PC-9 (cell line): ENCODE data around the gene RNASEL. TPM values are rescaled to one million over a fixed set of nuclear protein-coding genes. Genes with fewer than 3 reads are reported as not detected.

Source experiments
- BruUV-seq: library from RNA; stranded (reverse); fragments of 400-500 nt; replicated peaks from 2 replicates; lab custom pipeline; 2021; lab: Mats Ljungman, UMichigan
- CTCF ChIA-PET: fragments of 300-600 bp; sonication (Branson Sonifier 250); formaldehyde crosslinking; loops from one replicate; lab custom pipeline; 2022; ENCODE audit warnings: antibody characterized with exemption; lab: Charles Lee
- POLR2A ChIA-PET: fragments of 300-600 bp; sonication (Branson Sonifier 250); formaldehyde crosslinking; loops from one replicate; lab custom pipeline; 2022; ENCODE audit warnings: antibody characterized with exemption; ENCODE audit not compliant: unreplicated experiment; lab: Charles Lee
- DNase-seq, 2 experiments: peaks; one replicate each; pipeline versions ENCODE4 v3.0.0 to v3.0.0-alpha.2; 2015 to 2022; ENCODE audit warnings: mixed read lengths in 1 of 2
- H2AFZ ChIP-seq: fragments of 200-600 bp; sonication (generic); 2 replicates; pipeline ENCODE4 v1.8.1; 2017; ENCODE audit warnings: antibody characterized with exemption
- H3F3A ChIP-seq: fragments of 200-600 bp; sonication (generic); 2 replicates; pipeline ENCODE4 v1.8.1; 2017; ENCODE audit warnings: antibody characterized with exemption, mild to moderate bottlenecking, low read depth; ENCODE audit not compliant: insufficient read depth
- H3K27ac ChIP-seq: fragments of 200-600 bp; sonication (generic); 2 replicates; pipeline ENCODE4 v1.6.1; 2016; ENCODE audit warnings: mixed run types
- H3K27me3 ChIP-seq: fragments of 200-600 bp; sonication (generic); 2 replicates; pipeline ENCODE4 v1.6.1; 2016; ENCODE audit warnings: low read depth, mixed run types; ENCODE audit not compliant: insufficient read depth
- H3K36me3 ChIP-seq: fragments of 200-600 bp; sonication (generic); 2 replicates; pipeline ENCODE4 v1.6.1; 2016; ENCODE audit warnings: low read depth, mixed run types
- H3K4me1 ChIP-seq: fragments of 200-600 bp; sonication (generic); replicated peaks from 2 replicates; pipeline ENCODE4 v1.6.1; 2016; ENCODE audit warnings: mixed run types; ENCODE audit not compliant: insufficient read depth
- H3K4me2 ChIP-seq: fragments of 200-600 bp; sonication (generic); 2 replicates; pipeline ENCODE4 v1.6.1; 2017; ENCODE audit warnings: mixed run types
- H3K4me3 ChIP-seq: fragments of 200-600 bp; sonication (generic); 2 replicates; pipeline ENCODE4 v1.6.1; 2016; ENCODE audit warnings: mixed run types
- H3K79me2 ChIP-seq: fragments of 200-600 bp; sonication (generic); 2 replicates; pipeline ENCODE4 v1.6.1; 2017; ENCODE audit warnings: low read depth, mixed run types
- H3K9me2 ChIP-seq: fragments of 200-600 bp; sonication (generic); 2 replicates; pipeline ENCODE4 v1.8.1; 2017; ENCODE audit warnings: mild to moderate bottlenecking; ENCODE audit not compliant: insufficient read depth
- H3K9me3 ChIP-seq: fragments of 200-600 bp; sonication (generic); 2 replicates; pipeline ENCODE4 v1.8.1; 2016; ENCODE audit warnings: low read depth; ENCODE audit not compliant: insufficient read depth
- H4K20me1 ChIP-seq: fragments of 200-600 bp; sonication (generic); 2 replicates; pipeline ENCODE4 v1.8.1; 2017; ENCODE audit not compliant: insufficient read depth
- EZH2 ChIP-seq: fragments of 200-600 bp; sonication (generic); IDR thresholded peaks from 2 replicates; pipeline ENCODE4 v1.8.0; 2017; ENCODE audit warnings: antibody characterized with exemption, low read depth
- intact Hi-C: fragments of 100-400 bp; cut with micrococcal nuclease; formaldehyde crosslinking; loops from one replicate; pipeline ENCODE4 v1.10.0; 2022; ENCODE audit not compliant: unreplicated experiment
- total RNA-seq: library from RNA; stranded (reverse); gene quantifications from 2 replicates; pipeline ENCODE4 v1.2.3, GENCODE V29; 2021
- TF ChIP-seq, protein P1 (sequence below): fragments of 200-600 bp; sonication (generic); conservative IDR thresholded peaks from 2 replicates; pipeline ENCODE4 v1.6.1; 2017; ENCODE audit warnings: mixed run types, antibody characterized with exemption, mild to moderate bottlenecking, moderate library complexity

RNASEL gene
- total RNA-seq, 1 experiment from 2014 or later = 6.3 TPM

- Histone ChIP-seq H3K4me3 (no peak overlapping the region), H3K4me1 (no peaks in the 10 kb centered on the region), H3K27ac (no peak overlapping the region), H3K27me3 (no peaks in the 10 kb centered on the region), H2AFZ (no peak overlapping the region), H4K20me1 (no peaks in the 10 kb centered on the region), H3K36me3 (no peaks in the 10 kb centered on the region), H3K79me2 (no peaks in the 10 kb centered on the region), H3K9me3 (no peaks in the 10 kb centered on the region), H3K9me2 (no peaks in the 10 kb centered on the region), H3F3A (no peaks in the 10 kb centered on the region), H3K4me2 (no peak overlapping the region)
- intact Hi-C loops = no loop called here
- ChIA-PET CTCF (no interaction called here), POLR2A (no interaction called here)
- TF ChIP-seq, protein P1, sequence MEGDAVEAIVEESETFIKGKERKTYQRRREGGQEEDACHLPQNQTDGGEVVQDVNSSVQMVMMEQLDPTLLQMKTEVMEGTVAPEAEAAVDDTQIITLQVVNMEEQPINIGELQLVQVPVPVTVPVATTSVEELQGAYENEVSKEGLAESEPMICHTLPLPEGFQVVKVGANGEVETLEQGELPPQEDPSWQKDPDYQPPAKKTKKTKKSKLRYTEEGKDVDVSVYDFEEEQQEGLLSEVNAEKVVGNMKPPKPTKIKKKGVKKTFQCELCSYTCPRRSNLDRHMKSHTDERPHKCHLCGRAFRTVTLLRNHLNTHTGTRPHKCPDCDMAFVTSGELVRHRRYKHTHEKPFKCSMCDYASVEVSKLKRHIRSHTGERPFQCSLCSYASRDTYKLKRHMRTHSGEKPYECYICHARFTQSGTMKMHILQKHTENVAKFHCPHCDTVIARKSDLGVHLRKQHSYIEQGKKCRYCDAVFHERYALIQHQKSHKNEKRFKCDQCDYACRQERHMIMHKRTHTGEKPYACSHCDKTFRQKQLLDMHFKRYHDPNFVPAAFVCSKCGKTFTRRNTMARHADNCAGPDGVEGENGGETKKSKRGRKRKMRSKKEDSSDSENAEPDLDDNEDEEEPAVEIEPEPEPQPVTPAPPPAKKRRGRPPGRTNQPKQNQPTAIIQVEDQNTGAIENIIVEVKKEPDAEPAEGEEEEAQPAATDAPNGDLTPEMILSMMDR = no peak
- no peak for TF ChIP-seq EZH2
- DNase-seq = no peak
- BruUV-seq = no TSS peak
Measured at GRCh38 chr1:182564406-182565004, 24.6 kb downstream of the RNASEL start.

- ChIA-PET POLR2A (no interaction called here), CTCF (no interaction called here)
- H3K4me2 ChIP-seq = no peak overlapping the region
- H3F3A ChIP-seq = no peaks in the 10 kb centered on the region
- intact Hi-C loops = no loop called here
- BruUV-seq = no TSS peak
- H3K27ac ChIP-seq = no peak overlapping the region
- no peaks in the 10 kb centered on the region for H3K9me3 ChIP-seq
- H3K9me2 ChIP-seq = no peaks in the 10 kb centered on the region
- DNase-seq = no peak
- H2AFZ ChIP-seq = no peak overlapping the region
- H3K79me2 ChIP-seq = no peaks in the 10 kb centered on the region
- no peak overlapping the region for H3K4me3 ChIP-seq
- no peaks in the 10 kb centered on the region for H4K20me1 ChIP-seq
- no peaks in the 10 kb centered on the region for H3K4me1 ChIP-seq
- no peaks in the 10 kb centered on the region for H3K36me3 ChIP-seq
- no peak for TF ChIP-seq EZH2
- TF ChIP-seq, protein P1 = no peak
- H3K27me3 ChIP-seq = no peaks in the 10 kb centered on the region
Measured at GRCh38 chr1:182563095-182563494, 26.0 kb downstream of the RNASEL start.

GRCh38 chr1:182561456-182561855 is 27.6 kb downstream of the RNASEL start:
- no peaks in the 10 kb centered on the region for H3K9me2 ChIP-seq
- no TSS peak for BruUV-seq
- ChIA-PET POLR2A (no interaction called here), CTCF (no interaction called here)
- no peak overlapping the region for H3K4me2 ChIP-seq
- no peaks in the 10 kb centered on the region for H4K20me1 ChIP-seq
- no peak overlapping the region for H3K4me3 ChIP-seq
- no peaks in the 10 kb centered on the region for H3K36me3 ChIP-seq
- TF ChIP-seq EZH2 = no peak
- TF ChIP-seq, protein P1 = no peak
- intact Hi-C loops = no loop called here
- no peaks in the 10 kb centered on the region for H3K27me3 ChIP-seq
- H3K27ac ChIP-seq = no peak overlapping the region
- H3F3A ChIP-seq = no peaks in the 10 kb centered on the region
- H3K79me2 ChIP-seq = no peaks in the 10 kb centered on the region
- no peak for DNase-seq
- no peak overlapping the region for H2AFZ ChIP-seq
- 0 out of 2 replicates have a peak, but pooled peaks cover 2% of the 10 kb centered on the region for H3K9me3 ChIP-seq
- no peaks in the 10 kb centered on the region for H3K4me1 ChIP-seq
